HUDEP-2 (cell line): Measurements from ENCODE around the gene CACNB4.
"Not testable (repeated sequence)": the region's sequence is repeated elsewhere in the genome, so short reads cannot be mapped to it uniquely, and the experiment has no call there.

Source experiments
- DNase-seq, 76 experiments: peaks; one replicate each; lab custom pipeline; 2025; ENCODE audit not compliant: unreplicated experiment in 76 of 76; lab: John Stamatoyannopoulos, UW

The CACNB4 gene

DNA sequence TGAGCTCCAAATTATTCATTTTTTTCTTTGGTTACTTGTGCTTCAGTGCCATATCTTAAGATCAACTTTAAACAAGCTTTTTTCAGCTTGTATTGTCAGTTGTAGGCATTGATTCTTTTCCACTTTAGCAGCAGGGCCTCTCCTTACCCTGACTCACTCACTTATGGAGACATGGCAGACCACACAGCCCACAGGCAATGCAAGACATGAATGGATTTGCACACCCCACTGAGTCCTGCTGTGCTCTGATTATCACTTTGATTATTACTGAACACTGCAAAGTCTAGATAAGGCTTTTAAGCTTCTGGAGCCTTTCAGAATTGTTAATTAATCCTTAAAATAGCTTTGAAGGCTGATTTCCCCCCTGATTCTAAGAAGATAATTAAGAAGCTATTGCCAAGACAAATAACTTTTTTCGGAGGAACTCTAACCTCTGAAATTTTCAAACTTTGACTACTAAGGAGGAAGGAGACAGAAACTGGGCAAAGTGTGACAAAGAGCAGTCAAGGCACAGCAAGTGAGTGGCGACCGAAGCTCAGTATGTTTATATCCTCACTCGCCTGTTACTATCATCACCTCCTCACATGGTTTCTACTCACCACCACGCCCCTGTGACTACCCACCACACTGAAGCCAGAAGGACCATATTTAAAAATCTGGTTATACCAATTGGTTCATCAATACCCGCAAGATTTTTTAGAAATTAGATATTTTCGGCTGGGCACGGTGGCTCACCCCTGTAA is 43.3 kb downstream of the CACNB4 start:
- peak in 3 of 76 experiments; percentile 6 to 48 (median 9) for DNase-seq

DNA sequence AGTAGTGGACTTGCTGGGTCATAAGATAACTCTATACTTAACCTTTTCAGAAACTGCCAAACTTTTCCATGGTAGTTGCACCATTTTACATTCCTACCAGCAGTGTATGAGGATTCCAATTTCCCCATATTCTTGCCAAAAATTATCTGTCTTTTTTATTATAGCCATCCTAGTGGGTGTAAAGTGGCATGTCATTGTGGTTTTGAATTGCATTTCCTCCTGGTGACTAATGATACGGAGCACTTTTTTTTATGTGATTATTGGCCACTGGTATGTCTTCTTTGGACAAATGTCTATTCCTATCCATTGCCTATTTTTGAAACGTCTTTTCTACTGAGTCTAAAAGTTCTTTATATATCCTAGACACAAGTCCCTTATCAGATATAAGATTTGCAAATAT is 44.3 kb downstream of the CACNB4 start:
- DNase-seq, result peak in 9 of 76 experiments; percentile 2 to 24 (median 15)

DNA sequence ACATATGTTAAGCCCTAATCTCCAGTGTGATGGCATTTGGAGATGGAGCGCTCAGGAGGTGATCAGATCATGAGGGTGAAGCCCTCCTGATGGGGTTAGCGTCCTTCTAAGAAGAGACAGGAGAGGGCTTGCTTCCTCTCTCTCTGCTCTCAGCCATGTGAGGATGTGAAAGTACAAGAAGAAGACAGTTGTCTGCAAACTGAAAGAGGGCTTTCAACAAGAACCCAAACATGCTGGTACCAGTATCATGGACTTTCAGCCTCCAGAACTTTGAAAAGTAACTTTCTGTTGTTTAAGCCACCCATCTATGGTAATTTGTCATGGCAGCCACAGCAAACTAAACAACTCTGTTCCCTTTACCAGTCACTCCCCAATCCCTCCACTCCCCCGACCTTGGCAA is 47.4 kb downstream of the CACNB4 start:
- DNase-seq, result no peak

- no peak for DNase-seq
These were observed 47.9 kb downstream of the CACNB4 start for GRCh38 chr2:152050915-152051314.

- DNase-seq, result no peak
These were observed 48.5 kb downstream of the CACNB4 start for GRCh38 chr2:152050341-152050740.

DNA sequence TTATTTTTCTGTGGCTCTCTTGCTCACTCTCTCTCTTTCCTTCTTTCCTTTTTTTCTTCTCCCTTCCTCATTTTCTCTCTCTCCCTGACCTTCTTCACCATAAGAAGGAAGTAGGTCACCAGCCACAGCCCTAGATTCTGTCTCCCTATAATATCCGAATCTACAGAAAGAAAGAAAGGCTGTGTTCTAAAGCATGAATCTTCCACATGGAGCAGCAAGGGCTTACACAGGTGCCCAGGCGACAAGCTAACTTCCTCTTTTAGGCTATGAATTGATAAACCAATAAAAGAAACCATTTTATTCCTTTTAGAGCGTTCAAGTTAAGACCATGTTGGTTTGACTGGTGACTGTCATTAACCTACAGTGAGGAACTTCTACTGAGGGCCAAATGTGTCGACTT is 49.3 kb downstream of the CACNB4 start:
- no peak for DNase-seq

- DNase-seq, result peak in 4 of 76 experiments; percentile 0 to 14 (median 13)
These were observed 50.9 kb downstream of the CACNB4 start for GRCh38 chr2:152047824-152048471.

DNA sequence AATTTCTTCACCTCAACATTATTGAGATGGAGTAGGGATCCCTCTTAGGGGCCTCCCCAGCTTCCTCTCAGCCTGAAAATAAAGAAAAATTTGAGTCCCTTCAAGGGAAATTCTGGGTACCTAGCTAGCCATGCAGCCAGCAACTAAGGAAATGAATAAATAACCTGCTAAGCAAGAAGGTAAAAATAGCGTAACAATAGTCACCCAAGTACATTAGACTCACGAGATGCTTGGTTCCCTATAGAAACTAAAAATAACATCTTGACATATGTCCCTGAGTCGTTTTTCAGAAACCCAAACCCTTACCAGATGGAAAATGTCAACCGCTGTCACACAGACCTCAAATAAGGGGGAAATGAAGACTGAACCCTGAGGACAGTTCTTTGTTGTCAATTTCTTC is 51.9 kb downstream of the CACNB4 start:
- DNase-seq, result no peak

GRCh38 chr2:152042636-152043615 is 55.9 kb downstream of the CACNB4 start:
- no peak for DNase-seq

DNA sequence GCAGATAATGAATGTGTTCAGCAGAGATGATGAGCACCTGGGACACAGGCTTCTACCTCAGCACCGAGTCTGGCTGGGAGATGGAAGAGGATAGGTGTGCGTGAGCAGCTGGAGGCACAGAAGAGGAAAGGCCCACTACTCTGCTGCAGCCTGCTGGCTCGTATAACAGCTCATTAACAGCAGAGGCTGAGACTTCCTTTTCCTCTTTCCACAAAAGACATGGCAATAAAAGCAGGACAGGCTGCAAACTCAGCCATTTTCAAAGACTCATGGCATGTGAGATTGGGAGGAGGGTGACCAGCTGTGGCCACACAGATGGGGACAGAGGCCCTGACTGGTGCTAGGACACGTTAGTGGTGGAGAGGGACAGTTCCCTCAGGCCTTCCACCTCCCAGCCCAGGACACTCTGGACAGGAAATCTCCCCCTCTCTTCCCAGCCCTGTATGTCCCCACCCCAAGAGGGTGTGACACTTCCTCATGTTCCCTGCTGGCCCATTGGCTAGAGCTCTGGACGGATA is 60.3 kb downstream of the CACNB4 start:
- no peak for DNase-seq

GRCh38 chr2:152037743-152038435 is 61.0 kb downstream of the CACNB4 start:
- no peak for DNase-seq

- peak in 49 of 76 experiments; percentile 2 to 53 (median 24) for DNase-seq
These were observed 62.0 kb downstream of the CACNB4 start for GRCh38 chr2:152036611-152037469.

GRCh38 chr2:152034257-152034801 is 64.5 kb downstream of the CACNB4 start:
- DNase-seq, result peak in 1 of 76 experiments; percentile 1

DNA sequence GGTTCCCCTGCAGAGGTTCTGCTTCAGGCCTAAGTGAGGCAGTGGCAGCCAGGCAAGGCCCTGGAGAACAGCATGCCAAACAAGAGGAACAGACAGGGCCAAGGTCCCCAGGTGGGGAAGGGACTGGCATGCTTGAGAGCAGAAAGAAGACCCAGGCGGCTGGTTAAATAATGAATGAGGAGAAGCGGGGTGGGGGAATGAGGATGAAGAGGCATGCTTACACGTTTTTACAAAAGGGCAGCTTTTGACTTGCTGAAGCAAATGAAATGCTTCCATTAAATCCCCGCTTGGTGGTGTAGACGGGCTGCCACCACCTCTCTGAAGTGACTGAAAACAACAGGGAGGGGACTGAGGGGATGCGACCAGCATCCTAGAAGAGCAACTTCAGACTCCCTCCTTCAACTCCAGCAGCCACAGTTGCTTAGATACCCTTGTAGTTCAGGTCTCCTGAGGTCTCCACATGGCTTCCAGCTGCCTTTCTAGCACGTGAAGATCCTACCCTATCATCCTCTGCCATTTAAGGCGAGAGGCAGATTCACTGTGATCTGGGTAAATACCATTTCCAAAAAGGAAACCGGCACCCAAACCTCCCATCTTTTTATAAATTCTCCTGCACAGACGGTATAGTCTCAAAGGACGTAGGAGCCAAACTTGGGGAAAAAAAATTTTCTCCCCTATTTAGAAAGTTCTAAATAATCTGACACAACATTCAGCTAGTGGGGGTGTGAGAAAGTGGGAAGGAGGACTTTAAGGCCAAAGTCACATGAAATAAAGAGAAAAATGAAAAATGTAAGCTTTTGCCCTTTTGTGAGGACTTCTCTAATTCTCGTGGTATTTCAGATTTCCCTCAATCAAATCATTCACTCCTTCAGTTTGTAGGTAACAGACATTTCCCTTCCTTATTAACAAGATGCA is 65.6 kb downstream of the CACNB4 start:
- no peak for DNase-seq

DNA sequence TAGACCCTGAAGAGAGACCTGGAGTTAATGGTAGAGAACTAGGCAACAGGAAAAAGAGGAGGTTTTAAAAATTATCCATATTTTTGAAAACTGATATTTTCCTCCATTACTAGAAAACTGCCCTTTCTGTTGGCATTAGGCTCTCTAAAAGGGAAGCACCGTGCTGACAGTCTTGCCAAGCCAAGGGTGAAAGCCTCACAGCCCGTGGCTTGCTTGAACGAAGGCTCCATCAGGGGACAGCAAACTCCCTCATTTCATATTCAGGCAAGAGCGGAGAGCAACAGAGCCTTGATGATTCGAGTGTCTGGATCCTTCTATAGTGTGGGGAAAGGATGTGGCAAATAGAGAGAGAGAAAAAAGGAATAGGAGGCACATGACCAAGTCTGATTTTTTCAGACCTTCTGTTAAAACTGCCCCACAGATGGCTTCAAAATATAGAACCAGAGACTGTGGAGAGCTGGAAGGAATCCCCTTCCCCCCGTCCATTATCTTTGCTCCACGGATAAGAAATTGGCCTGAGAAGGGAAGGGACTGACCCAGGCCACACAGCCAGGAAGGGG is 67.0 kb downstream of the CACNB4 start:
- no peak for DNase-seq

GRCh38 chr2:152030596-152031328 is 68.1 kb downstream of the CACNB4 start:
- not testable (repeated sequence) for DNase-seq
